Lower leg skin (tissue), 4 donors: Measurements from ENCODE around the gene PCNP. TPM values are rescaled to one million over a fixed set of nuclear protein-coding genes. Genes with fewer than 3 reads are reported as not detected.
"Not testable (repeated sequence)": the region's sequence is repeated elsewhere in the genome, so short reads cannot be mapped to it uniquely, and the experiment has no call there.

Experiments used
- DNase-seq, 2 donors: peaks; one replicate each; pipeline ENCODE4 v3.0.0-alpha.2; 2019; ENCODE audit warnings: low spot score in 2 of 2
- H3K4me3 ChIP-seq: fragments of 200-600 bp; sonication (generic); 2 replicates; pipeline ENCODE4 v1.5.1; 2017; ENCODE audit warnings: mild to moderate bottlenecking, low read depth; ENCODE audit not compliant: poor library complexity, severe bottlenecking
- CTCF ChIP-seq, 3 donors: fragments of 450-650 bp; IDR thresholded peaks; one replicate each; pipeline ENCODE4 v1.5.1; 2016; ENCODE audit warnings: antibody characterized with exemption in 3 of 3, mild to moderate bottlenecking in 3 of 3, moderate library complexity in 2 of 3
- POLR2A ChIP-seq, 2 donors: fragments of 450-650 bp; IDR thresholded peaks; one replicate each; pipeline ENCODE4 v1.6.1; 2016 to 2017; ENCODE audit warnings: antibody characterized with exemption in 2 of 2, mild to moderate bottlenecking in 1 of 2, moderate library complexity in 1 of 2
- WGBS, 2 donors: methylation state at CpG; one replicate each; pipeline ENCODE4 v1.1.5; 2018; 5-methylcytosine and 5-hydroxymethylcytosine counted together
- intact Hi-C: fragments of 100-400 bp; cut with DNase I; formaldehyde crosslinking; loops from one replicate; pipeline ENCODE4 v1.15.0; 2023; ENCODE audit warnings: low total_unique reads
- total RNA-seq, 4 donors: library from RNA; depleted of rRNA; stranded (reverse); fragments of >200 nt; gene quantifications; one replicate each; pipeline ENCODE4 v1.1.0, GENCODE V29; 2016

Gene PCNP
- total RNA-seq, 4 donors from 2014 or later = 55.3 to 73.8 (median 61.0) TPM

GRCh38 chr3:101531473-101532086 lies 42.4 kb upstream of the PCNP start:
- intact Hi-C loops = no loop called here
- no peak overlapping the region for H3K4me3 ChIP-seq
- 37 to 49% methylated on average over 2 of the region's 2 CpGs for WGBS, 2 donors
- DNase-seq = no peak
- no peak for TF ChIP-seq CTCF (IDR thresholded peaks at IDR 0.05)
- TF ChIP-seq POLR2A (IDR thresholded peaks at IDR 0.05) = no peak

GRCh38 chr3:101532783-101533602 lies 41.0 kb upstream of the PCNP start:
- no peak overlapping the region for H3K4me3 ChIP-seq
- intact Hi-C loops = no loop called here
- no peak for DNase-seq
- TF ChIP-seq CTCF (IDR thresholded peaks at IDR 0.05) = no peak
- no peak for TF ChIP-seq POLR2A (IDR thresholded peaks at IDR 0.05)
- WGBS, 2 donors = 62 to 65% methylated on average over 9 of the region's 9 CpGs

GRCh38 chr3:101533603-101533968 lies 40.4 kb upstream of the PCNP start:
- H3K4me3 ChIP-seq = no peak overlapping the region
- WGBS, 2 donors = 58 to 68% methylated on average over 1 of the region's 1 CpG
- intact Hi-C loops = no loop called here
- no peak for TF ChIP-seq CTCF (IDR thresholded peaks at IDR 0.05)
- TF ChIP-seq POLR2A (IDR thresholded peaks at IDR 0.05) = no peak
- DNase-seq = no peak

DNA sequence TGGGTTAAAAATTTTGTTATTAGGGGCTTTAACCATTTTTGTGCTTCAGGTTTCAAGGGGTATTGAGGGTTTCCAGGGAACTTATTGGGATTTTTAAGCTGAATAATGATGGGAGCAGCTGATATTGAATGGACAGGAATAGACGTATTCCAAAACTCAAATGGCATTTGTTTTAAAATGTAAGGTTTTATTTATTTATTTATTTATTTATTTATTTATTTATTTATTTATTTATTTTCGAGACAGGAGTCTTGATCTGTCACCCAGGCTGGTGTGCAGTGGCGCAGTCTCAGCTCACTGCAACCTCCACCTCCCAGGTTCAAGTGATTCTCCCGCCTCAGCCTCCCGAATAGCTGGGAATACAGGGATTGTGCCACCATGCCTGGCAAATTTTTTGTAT lies 38.8 kb upstream of the PCNP start:
- intact Hi-C loops = no loop called here
- WGBS, 2 donors = 81 to 95% methylated on average over 5 of the region's 5 CpGs
- no peak for TF ChIP-seq POLR2A (IDR thresholded peaks at IDR 0.05)
- TF ChIP-seq CTCF (IDR thresholded peaks at IDR 0.05) = no peak
- DNase-seq = no peak
- no peak overlapping the region for H3K4me3 ChIP-seq

DNA sequence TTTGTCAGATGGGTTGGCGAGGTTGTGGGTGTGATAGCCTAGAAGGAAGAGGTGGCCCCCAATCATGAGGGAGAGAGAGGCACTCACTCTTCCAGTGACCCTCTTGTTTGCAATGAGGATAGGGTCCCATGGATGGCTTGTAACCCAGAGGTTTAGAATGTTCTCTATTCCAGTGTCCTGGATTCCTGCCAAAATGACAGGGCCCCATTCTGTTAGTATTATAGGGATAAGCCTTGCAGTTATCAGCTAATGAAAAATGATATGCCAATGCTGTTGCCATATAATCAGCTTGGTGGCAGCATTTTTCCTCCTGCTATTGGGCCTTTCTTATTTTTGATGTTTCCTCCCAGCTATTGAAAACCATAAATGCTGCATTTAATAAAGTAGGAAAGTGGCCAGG lies 37.7 kb upstream of the PCNP start:
- TF ChIP-seq CTCF (IDR thresholded peaks at IDR 0.05) (no peak), POLR2A (IDR thresholded peaks at IDR 0.05) (no peak)
- intact Hi-C loops = no loop called here
- H3K4me3 ChIP-seq = no peak overlapping the region
- 86 to 100% methylated on average over 1 of the region's 1 CpG for WGBS, 2 donors
- no peak for DNase-seq

GRCh38 chr3:101536955-101537354 lies 37.0 kb upstream of the PCNP start:
- intact Hi-C loops, DNase-seq, H3K4me3 ChIP-seq: not testable (repeated sequence)
- 68 to 87% methylated on average over 1 of the region's 1 CpG for WGBS, 2 donors
